Stimulated activated naive CD8-positive, alpha-beta T cell treated with anti-CD3 and anti-CD28 coated beads, Interleukin-15, Interleukin-2, amounts not matched to agents 100 ng/mL and 50 ng/mL, for 24 hours (primary cell): ENCODE results near the gene PDE4D.

ENCODE experiments used
- H3K27ac Mint-ChIP-seq: one replicate; pipeline ENCODE4 v1.8.0; 2021; ENCODE audit warnings: mild to moderate bottlenecking, mixed read lengths
- H3K27me3 Mint-ChIP-seq: one replicate; pipeline ENCODE4 v1.8.0; 2021; ENCODE audit warnings: mixed read lengths
- H3K36me3 Mint-ChIP-seq: one replicate; pipeline ENCODE4 v1.8.0; 2021; ENCODE audit warnings: low read depth, mixed read lengths
- H3K4me1 Mint-ChIP-seq: one replicate; pipeline ENCODE4 v1.8.0; 2021; ENCODE audit warnings: low read depth, mixed read lengths
- H3K4me3 Mint-ChIP-seq: one replicate; pipeline ENCODE4 v1.8.0; 2021; ENCODE audit warnings: mild to moderate bottlenecking, mixed read lengths
- H3K9me3 Mint-ChIP-seq: one replicate; pipeline ENCODE4 v1.8.0; 2021; ENCODE audit warnings: mixed read lengths

PDE4D gene

DNA sequence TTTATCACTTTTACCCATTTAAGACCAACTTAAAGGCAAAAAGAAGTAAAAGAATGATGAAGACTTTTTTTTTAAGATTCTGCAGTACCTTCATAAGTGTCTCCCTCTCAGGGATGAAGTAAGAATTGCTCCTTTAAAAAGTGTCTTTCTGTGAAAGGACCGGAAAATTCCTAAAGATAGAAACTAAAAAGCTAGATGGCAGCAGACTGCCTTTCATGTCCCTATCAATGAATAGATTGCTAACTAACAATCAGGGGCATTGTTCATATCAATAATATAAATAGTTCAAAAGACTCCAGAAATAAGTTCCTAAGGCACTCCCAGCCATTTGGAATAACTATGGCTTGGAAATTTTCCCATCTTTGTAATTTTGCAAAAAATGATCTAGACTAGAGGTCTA is 558.0 kb downstream of the PDE4D start:
- no peaks in the 10 kb centered on the region for H3K36me3 Mint-ChIP-seq
- H3K4me3 Mint-ChIP-seq, result no peak overlapping the region
- H3K9me3 Mint-ChIP-seq, result no peaks in the 10 kb centered on the region
- peaks cover 8% of the 10 kb centered on the region for H3K27me3 Mint-ChIP-seq
- no peaks in the 10 kb centered on the region for H3K4me1 Mint-ChIP-seq
- no peak overlapping the region for H3K27ac Mint-ChIP-seq

DNA sequence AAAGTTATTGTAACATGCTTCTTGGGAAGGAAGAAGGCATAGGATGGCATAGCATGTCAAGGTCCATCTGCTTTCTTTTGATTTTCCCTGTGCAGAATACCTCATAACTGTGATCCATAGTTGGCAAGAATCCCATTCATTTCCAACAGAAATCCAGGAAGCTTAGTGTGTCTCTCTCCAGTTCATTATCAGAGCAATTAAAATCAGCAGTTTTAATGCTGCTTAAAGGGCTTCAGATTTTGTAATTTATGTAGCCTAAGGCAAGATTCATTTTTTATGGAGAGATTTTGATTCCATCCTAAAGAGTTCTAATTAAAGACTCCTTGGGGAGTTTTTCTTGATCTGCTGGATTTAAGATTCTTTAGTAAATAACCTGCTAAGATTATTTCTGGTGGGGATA is 560.1 kb downstream of the PDE4D start:
- Mint-ChIP-seq H3K4me1 (no peaks in the 10 kb centered on the region), H3K27me3 (peaks cover 5% of the 10 kb centered on the region), H3K27ac (no peak overlapping the region), H3K9me3 (no peaks in the 10 kb centered on the region), H3K36me3 (no peaks in the 10 kb centered on the region), H3K4me3 (no peak overlapping the region)

DNA sequence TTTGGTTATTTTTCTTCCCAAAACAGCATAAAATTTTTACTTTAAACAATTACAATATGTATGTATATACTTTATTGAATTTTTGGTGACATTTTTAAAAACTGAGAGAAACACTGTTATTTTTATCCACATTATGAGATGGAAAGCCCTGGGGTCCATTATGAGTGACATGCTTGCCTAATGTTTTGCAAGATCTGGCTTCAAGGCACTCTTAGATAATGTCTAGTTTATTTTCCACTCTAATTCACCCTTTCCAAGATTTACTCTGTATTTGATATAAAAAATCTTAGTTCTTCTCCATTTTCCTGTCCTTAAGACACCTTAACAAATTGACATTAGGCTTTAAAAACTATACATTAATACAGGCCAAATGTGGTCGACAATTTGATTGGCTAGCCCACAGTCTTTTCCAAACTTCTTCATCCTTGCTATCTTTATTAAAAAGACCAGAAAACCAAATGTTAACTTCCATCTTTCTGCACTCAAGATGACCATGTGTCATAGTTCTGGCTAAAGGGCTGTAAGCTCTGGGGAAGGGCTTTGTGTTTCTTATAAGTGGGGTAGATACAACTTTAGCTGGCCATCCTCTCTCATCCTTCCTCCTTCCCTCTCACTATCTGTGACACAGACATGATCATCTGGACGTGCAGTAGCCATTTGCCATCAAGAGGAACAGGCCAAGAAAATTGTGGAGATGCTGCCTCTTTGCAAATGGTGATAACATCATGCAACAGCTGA is 561.1 kb downstream of the PDE4D start:
- no peak overlapping the region for H3K27ac Mint-ChIP-seq
- no peaks in the 10 kb centered on the region for H3K36me3 Mint-ChIP-seq
- H3K27me3 Mint-ChIP-seq, result no peaks in the 10 kb centered on the region
- no peaks in the 10 kb centered on the region for H3K9me3 Mint-ChIP-seq
- H3K4me1 Mint-ChIP-seq, result no peaks in the 10 kb centered on the region
- no peak overlapping the region for H3K4me3 Mint-ChIP-seq

DNA sequence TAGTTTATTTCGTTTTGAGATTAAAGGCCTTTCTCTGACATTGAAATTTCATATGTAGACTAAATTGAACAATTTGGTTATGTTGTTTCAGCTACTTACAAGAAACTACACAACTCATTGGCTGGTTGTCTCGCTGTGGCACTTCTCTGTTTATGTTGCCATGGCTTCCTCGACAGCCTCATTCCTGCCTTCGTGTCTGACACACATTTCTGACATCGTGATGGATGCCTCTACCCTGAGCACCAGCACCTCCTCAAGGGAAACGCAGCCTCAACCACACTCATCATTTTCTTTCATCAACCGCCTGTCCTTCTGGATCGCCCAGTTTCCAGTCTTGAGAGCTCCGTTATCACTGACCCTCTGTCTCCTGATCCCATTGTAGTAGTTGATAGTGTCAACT is 562.8 kb downstream of the PDE4D start:
- H3K4me1 Mint-ChIP-seq, result no peaks in the 10 kb centered on the region
- H3K27ac Mint-ChIP-seq, result no peak overlapping the region
- H3K27me3 Mint-ChIP-seq, result no peaks in the 10 kb centered on the region
- H3K36me3 Mint-ChIP-seq, result no peaks in the 10 kb centered on the region
- H3K9me3 Mint-ChIP-seq, result no peaks in the 10 kb centered on the region
- H3K4me3 Mint-ChIP-seq, result no peak overlapping the region

DNA sequence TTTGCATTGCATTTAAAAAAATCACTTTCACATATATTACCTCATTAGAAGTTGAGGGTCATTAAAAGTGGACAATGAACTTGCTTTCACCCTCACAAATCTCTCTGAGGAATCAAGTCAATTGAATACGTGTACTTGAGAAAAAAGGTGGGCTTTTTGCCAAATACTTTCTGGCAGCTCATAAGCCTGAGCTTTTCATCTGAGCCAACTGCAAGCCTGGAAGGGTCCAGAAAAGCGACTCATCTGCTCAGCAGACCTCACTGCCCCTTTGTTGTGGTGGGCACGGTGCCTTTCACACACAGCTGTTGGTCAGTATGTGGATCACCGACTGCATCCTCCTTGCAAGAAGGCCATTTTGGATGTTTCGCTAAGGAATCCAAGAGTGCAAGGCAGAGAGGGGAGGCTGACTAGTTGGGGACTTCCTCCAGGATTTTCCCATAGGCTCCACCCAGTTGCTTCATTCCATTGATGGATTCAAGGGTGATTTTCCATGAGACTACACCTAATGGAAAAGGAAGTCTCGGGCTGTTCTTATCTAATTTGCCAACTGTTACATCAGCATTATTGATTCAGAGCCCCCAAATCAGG is 564.7 kb downstream of the PDE4D start:
- Mint-ChIP-seq H3K9me3 (no peaks in the 10 kb centered on the region), H3K4me1 (no peaks in the 10 kb centered on the region), H3K27me3 (peaks cover 5% of the 10 kb centered on the region), H3K4me3 (no peak overlapping the region), H3K27ac (no peak overlapping the region), H3K36me3 (no peaks in the 10 kb centered on the region)

DNA sequence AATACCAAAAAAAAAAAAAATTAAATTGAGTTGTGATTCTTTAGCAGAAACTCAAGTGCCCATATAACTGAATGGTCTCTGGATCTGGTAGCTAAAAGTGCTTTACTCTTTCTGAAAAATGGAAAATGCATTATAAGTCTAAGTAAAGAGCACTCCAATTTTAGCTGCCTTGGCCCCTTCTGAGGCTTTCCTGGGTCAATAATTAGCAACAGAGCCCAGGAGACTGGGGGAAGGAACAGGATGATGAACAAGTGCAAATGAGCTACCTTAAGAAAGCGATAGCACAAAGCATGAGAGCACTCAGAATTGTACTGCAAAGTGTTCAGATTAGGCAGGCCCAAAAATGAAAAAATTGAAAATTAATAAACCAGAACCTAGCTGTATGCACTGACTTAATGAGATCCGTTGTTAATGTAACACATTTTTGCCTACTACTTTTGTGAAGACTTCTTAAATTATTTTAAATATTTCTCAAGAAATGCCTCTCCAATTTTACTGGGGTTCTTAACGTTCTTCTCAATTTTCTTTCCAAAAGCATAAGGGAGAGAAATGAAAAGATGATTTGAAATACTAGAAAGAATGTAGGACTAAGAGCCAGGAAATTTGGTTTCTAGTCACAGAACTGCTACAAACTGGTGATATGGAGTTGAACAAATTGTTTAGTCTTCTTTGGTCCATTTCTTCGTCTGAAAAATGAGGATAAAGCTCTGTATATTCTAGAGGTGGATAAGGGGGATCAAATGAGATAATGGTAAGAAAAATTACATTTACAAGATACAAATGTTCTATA is 566.1 kb downstream of the PDE4D start:
- Mint-ChIP-seq H3K9me3 (no peaks in the 10 kb centered on the region), H3K36me3 (no peaks in the 10 kb centered on the region), H3K27me3 (peaks cover 13% of the 10 kb centered on the region), H3K4me1 (no peaks in the 10 kb centered on the region), H3K27ac (no peak overlapping the region), H3K4me3 (no peak overlapping the region)

DNA sequence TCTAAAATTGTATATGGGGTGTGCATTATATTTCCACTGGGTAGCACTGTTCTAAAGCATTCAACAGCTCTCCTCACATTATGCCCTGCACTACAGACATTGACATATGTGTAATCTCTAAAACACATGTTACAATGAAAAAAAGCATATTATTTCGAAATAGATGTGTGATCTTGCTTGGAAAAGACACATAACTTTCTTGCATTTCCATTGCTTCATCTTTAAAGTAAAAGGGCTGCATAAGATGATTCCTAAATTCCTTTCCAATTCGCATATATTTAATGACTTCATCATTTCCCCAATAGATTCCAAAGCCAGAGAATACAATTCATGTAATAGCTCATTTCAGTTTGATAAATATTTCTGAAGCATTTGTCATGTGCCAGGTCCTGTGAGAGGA is 566.9 kb downstream of the PDE4D start:
- Mint-ChIP-seq H3K36me3 (no peaks in the 10 kb centered on the region), H3K27me3 (peaks cover 13% of the 10 kb centered on the region), H3K27ac (no peak overlapping the region), H3K4me1 (no peaks in the 10 kb centered on the region), H3K9me3 (no peaks in the 10 kb centered on the region), H3K4me3 (no peak overlapping the region)

DNA sequence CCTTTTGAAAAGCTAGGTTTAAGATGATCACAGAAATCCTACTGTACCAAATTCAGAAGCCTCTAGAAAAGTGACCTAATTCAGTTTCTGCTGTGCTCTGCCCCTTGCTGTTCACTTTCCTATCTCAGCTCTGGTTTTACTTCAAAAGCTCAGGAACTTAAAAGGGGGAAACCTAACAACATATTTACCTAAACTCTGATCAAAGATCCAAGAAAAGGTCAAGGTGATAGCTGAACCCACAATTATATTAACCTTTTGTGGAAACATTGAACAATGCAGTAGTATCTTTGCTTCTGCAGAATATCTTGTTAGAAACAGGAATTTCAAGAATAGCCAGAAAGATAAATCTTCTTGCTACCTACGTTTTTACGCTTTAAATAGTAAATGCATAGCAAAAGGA is 568.5 kb downstream of the PDE4D start:
- Mint-ChIP-seq H3K27me3 (peaks cover 13% of the 10 kb centered on the region), H3K27ac (no peak overlapping the region), H3K36me3 (no peaks in the 10 kb centered on the region), H3K4me1 (no peaks in the 10 kb centered on the region), H3K9me3 (no peaks in the 10 kb centered on the region), H3K4me3 (no peak overlapping the region)

DNA sequence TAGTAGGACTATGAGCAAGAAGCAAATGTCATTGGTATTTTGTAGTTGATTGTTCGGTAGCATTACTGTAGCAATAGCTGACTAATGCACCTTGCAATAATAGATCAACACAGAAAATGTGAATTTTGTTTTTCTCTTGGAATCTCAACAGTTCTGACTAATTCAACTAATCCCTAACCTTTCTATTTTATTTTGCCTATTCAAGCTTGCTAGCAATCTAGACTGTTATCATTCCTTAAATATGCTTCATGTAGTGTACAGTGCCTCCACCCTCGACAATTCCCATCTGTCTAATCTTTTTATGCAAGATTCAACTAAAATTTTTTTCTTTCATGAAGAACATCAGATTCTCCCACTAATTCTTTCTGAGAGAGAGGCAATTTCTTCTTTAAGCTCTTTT is 570.6 kb downstream of the PDE4D start:
- H3K27ac Mint-ChIP-seq, result no peak overlapping the region
- no peak overlapping the region for H3K4me3 Mint-ChIP-seq
- peaks cover 13% of the 10 kb centered on the region for H3K27me3 Mint-ChIP-seq
- no peaks in the 10 kb centered on the region for H3K9me3 Mint-ChIP-seq
- H3K4me1 Mint-ChIP-seq, result no peaks in the 10 kb centered on the region
- H3K36me3 Mint-ChIP-seq, result no peaks in the 10 kb centered on the region

DNA sequence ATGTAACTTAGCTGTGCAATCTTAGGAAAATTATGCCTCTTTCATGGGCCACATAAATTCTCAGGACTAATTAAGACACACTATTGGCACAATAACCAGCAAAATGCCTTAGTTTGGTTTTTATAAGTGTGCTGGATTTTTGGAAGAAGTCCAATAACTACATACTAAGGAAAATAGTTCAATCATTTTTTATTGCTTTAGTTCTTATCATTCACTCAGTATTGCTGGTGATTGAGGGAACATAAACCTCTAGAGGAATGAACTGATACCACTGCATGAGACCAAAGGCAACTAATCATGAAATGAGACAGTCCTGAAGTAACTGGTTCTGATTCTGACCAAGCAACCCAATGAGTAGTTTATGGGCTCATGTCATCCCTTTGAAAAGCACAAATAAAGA is 571.5 kb downstream of the PDE4D start:
- no peak overlapping the region for H3K27ac Mint-ChIP-seq
- H3K4me1 Mint-ChIP-seq, result no peaks in the 10 kb centered on the region
- no peak overlapping the region for H3K4me3 Mint-ChIP-seq
- H3K27me3 Mint-ChIP-seq, result peaks cover 13% of the 10 kb centered on the region
- H3K9me3 Mint-ChIP-seq, result no peaks in the 10 kb centered on the region
- H3K36me3 Mint-ChIP-seq, result no peaks in the 10 kb centered on the region

DNA sequence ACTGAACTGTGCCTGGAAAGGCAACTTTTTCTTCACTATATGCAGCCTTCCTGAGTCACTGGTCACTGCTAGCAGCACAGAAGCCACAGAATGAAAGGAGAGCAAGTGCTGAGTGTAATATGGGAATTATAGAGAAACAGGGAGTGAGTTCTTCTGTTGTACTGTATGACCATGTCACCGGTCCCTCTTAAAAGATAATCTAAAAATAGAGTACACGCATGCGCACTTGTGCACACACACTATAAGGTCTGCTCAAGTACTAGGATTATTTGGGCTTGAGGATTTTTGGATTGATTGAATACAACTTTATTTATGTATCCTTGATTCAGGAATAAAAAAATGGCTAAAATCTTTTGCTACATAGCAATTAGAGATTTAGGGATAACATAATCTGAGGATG is 571.9 kb downstream of the PDE4D start:
- H3K27ac Mint-ChIP-seq, result no peak overlapping the region
- H3K36me3 Mint-ChIP-seq, result no peaks in the 10 kb centered on the region
- H3K27me3 Mint-ChIP-seq, result peaks cover 13% of the 10 kb centered on the region
- H3K4me1 Mint-ChIP-seq, result no peaks in the 10 kb centered on the region
- H3K4me3 Mint-ChIP-seq, result no peak overlapping the region
- no peaks in the 10 kb centered on the region for H3K9me3 Mint-ChIP-seq

DNA sequence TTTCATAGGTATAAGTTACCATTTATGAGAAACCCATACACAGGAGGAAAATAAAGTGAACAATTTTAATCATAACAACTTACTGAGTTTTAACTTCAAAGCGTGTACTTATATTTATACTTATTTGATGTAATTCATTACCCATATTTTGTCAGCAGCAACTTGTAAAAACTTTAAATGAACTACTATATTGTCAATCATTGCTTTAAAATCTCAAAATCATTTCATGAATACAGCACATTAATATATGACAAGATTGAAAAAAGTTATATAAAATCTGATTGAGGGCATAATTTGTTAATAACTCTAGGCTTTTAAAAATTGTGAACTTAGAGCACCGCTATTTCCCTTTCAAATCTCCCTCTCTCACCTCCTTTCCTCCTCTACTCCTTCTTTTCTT is 573.1 kb downstream of the PDE4D start:
- no peak overlapping the region for H3K4me3 Mint-ChIP-seq
- no peaks in the 10 kb centered on the region for H3K36me3 Mint-ChIP-seq
- peaks cover 18% of the 10 kb centered on the region for H3K27me3 Mint-ChIP-seq
- no peaks in the 10 kb centered on the region for H3K9me3 Mint-ChIP-seq
- H3K4me1 Mint-ChIP-seq, result no peaks in the 10 kb centered on the region
- H3K27ac Mint-ChIP-seq, result no peak overlapping the region

DNA sequence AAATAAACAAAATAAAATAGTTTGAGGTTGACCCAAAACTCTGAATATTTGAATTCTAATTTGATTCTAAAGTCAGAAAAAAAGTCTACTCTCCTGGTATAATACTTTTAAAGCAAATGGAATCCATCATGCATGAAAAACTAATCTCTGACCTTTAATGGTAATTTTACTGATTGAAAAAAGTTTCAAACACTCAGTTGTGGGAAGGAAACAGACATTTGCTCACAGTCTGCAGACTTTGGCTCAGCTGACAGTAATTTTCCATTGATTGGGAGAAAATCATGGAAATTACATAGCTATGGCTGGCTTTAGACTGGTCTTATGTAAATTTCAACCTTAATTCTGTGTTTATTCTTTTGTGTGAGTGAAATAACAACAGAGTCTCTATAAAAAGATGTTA is 574.3 kb downstream of the PDE4D start:
- H3K27me3 Mint-ChIP-seq, result peaks cover 17% of the 10 kb centered on the region
- H3K9me3 Mint-ChIP-seq, result no peaks in the 10 kb centered on the region
- no peak overlapping the region for H3K4me3 Mint-ChIP-seq
- H3K36me3 Mint-ChIP-seq, result no peaks in the 10 kb centered on the region
- H3K27ac Mint-ChIP-seq, result no peak overlapping the region
- no peaks in the 10 kb centered on the region for H3K4me1 Mint-ChIP-seq

DNA sequence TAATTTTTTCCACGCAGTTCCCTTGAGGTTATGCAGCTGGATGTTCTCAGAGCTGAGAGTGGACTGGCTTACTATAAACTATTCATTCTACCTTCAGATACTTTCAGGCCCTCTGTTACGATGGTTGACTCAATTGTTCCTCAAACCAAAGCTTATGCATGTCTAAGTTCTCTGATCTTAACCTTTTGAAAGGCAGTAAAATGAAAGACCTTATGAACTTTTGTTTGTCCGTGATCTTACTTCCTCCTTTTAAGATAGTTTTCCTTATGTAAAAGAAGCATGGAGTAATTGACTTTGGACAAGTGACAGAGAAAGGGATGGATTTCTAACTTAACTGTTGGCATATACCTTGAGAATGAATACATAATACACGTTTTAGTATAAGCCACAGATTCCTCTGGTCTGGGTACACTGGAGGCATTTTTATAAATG is 575.7 kb downstream of the PDE4D start:
- Mint-ChIP-seq H3K4me3 (no peak overlapping the region), H3K4me1 (no peaks in the 10 kb centered on the region), H3K27me3 (peaks cover 8% of the 10 kb centered on the region), H3K36me3 (no peaks in the 10 kb centered on the region), H3K9me3 (no peaks in the 10 kb centered on the region), H3K27ac (no peak overlapping the region)

DNA sequence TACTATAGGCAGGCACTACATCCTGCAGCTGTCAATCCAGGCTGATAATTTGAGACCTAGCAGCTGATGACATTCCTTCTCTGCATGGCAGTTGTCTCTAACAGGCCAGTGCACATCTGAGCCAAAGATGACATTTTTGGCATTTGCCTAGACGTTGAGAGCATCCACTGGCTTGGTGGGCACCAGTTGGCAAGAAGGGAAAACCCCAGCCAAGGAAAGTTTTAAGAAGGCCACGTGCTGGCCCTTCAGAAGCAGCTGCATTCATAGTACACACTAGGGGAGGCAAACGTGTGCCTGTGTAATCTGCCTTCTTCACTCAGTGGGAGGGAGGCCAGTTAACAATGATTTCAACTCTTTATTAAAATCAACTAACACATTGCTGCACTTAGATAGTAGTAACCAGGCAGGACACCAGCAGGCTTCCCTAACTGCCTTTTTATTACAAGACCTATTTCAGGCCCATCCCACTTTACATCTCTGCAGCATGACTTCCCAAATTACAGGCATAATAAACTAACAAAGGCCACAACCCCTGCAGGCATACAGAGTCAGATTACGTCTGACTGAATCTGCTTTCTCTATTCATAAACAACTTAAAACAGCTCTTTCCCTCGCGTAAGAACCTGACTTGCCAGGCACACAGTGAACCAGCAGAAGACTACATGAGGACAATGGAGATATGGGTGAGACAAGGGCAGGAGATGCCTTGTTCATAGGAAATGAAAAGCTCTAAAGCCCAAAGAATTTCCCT is 576.3 kb downstream of the PDE4D start:
- Mint-ChIP-seq H3K9me3 (no peaks in the 10 kb centered on the region), H3K36me3 (no peaks in the 10 kb centered on the region), H3K27me3 (peaks cover 4% of the 10 kb centered on the region), H3K4me1 (no peaks in the 10 kb centered on the region), H3K27ac (no peak overlapping the region), H3K4me3 (no peak overlapping the region)
